WERI-Rb-1 (cell line): Measurements from ENCODE around the gene TMIGD1.

ENCODE experiments used
- DNase-seq: peaks from one replicate; pipeline ENCODE4 v3.0.0-alpha.2; 2020
- H3K27ac ChIP-seq: fragments of 250-450 bp; sonication (Bioruptor Pico); 2 replicates; pipeline ENCODE4 v1.5.1; 2020; ENCODE audit warnings: mild to moderate bottlenecking, moderate library complexity
- H3K27me3 ChIP-seq: fragments of 250-450 bp; sonication (Bioruptor Pico); 2 replicates; pipeline ENCODE4 v1.5.1; 2021; ENCODE audit warnings: mild to moderate bottlenecking, low read depth, moderate library complexity; ENCODE audit not compliant: insufficient read depth, severe bottlenecking
- H3K36me3 ChIP-seq: fragments of 250-450 bp; sonication (Bioruptor Pico); 2 replicates; pipeline ENCODE4 v1.5.1; 2020; ENCODE audit warnings: mild to moderate bottlenecking, moderate library complexity
- H3K4me3 ChIP-seq: 2 replicates; pipeline ENCODE4 v1.5.1; 2011; ENCODE audit warnings: low read depth, mild to moderate bottlenecking, control low read depth, low read length
- H3K9me3 ChIP-seq: fragments of 250-450 bp; sonication (Bioruptor Pico); 2 replicates; pipeline ENCODE4 v1.5.1; 2021; ENCODE audit warnings: mild to moderate bottlenecking, moderate library complexity; ENCODE audit not compliant: severe bottlenecking
- TF ChIP-seq, protein P1 (sequence below): IDR thresholded peaks from 2 replicates; pipeline ENCODE4 v1.5.1; 2011; ENCODE audit warnings: low read depth, mild to moderate bottlenecking, control low read depth, inconsistent platforms, low read length

The TMIGD1 gene

DNA sequence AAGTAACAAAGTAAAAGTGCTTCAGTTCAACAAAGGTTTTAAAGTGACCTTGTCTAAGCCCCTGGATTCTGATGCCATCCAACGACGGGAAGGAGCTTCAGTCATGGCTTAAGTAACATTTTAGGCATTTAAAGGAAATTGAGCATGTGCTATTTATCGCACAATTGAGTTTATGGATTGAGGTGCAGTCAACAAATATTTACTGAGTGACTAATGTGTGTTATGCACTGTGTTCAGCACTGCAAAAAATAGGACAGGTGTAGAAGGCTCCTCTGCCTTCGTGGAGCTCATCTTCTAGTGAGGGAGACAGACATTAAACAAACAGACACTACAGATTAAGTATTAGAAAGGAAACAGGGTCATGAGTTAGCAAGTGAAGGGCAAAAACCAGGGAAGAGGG lies 12.5 kb downstream of the TMIGD1 start:
- no peak overlapping the region for H3K27ac ChIP-seq
- H3K36me3 ChIP-seq: no peaks in the 10 kb centered on the region
- no peaks in the 10 kb centered on the region for H3K9me3 ChIP-seq
- no peak for DNase-seq
- no peaks in the 10 kb centered on the region for H3K27me3 ChIP-seq
- TF ChIP-seq, protein P1, sequence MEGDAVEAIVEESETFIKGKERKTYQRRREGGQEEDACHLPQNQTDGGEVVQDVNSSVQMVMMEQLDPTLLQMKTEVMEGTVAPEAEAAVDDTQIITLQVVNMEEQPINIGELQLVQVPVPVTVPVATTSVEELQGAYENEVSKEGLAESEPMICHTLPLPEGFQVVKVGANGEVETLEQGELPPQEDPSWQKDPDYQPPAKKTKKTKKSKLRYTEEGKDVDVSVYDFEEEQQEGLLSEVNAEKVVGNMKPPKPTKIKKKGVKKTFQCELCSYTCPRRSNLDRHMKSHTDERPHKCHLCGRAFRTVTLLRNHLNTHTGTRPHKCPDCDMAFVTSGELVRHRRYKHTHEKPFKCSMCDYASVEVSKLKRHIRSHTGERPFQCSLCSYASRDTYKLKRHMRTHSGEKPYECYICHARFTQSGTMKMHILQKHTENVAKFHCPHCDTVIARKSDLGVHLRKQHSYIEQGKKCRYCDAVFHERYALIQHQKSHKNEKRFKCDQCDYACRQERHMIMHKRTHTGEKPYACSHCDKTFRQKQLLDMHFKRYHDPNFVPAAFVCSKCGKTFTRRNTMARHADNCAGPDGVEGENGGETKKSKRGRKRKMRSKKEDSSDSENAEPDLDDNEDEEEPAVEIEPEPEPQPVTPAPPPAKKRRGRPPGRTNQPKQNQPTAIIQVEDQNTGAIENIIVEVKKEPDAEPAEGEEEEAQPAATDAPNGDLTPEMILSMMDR: no peak
- no peak overlapping the region for H3K4me3 ChIP-seq

DNA sequence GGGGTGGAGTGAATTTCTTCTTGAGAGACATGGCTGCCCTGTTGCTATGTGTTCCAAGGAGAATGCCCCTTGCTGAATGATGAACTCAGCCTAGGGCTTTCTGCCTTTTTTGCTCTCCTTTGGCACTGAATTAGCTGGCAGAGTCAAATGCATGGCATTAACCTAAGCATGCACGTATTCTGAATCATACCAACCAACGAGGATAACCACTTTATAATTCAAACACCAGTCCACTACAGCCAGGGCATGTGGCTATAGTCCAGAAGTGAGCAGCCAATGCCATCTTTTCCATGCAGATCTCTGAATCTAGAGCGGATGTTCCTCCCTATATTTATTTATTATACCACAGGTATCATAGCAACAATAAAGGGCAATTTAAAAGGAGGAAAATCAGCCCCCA lies 15.7 kb downstream of the TMIGD1 start:
- H3K4me3 ChIP-seq: no peak overlapping the region
- H3K27ac ChIP-seq: no peak overlapping the region
- TF ChIP-seq, protein P1: no peak
- H3K27me3 ChIP-seq: no peaks in the 10 kb centered on the region
- no peak for DNase-seq
- H3K36me3 ChIP-seq: no peaks in the 10 kb centered on the region
- H3K9me3 ChIP-seq: no peaks in the 10 kb centered on the region

DNA sequence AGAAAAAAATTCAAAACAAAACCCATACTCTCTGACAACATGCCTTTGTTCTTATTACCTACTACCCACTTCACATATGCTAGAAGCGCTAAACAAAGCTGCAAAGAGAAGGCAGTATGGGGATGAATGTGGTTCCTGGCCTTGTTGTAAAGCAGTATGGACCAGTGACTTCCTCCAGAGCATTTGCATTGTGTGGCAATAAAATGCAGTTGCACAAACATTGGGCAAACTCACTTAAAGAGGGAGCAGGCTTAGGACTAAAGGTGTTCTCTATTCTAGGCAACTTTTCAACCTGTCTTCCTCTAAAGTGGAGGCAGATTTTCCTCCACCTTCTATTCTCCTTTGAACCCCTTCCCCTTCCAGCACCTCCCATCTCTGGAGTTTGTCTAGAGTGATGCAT lies 17.1 kb downstream of the TMIGD1 start:
- TF ChIP-seq, protein P1: no peak
- no peak for DNase-seq

DNA sequence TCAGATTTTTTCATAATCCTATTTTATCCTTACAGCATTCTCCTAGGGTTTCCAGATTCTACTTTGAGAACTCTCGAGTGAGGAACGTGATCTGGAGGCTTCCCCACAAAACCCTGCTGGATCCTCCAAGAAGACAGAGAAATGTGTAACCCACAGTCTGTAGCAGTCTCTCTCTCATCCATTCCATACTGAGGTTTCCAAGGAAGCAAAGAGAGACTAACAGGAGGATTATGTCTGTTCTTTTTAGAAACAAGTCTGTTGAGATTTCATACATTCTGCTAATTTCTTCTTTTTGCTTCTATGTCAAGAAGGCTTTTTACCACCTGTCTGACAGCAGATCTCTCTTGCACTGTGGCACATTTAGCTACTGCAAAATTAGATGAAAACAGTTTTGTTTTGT lies 18.8 kb downstream of the TMIGD1 start:
- TF ChIP-seq, protein P1: no peak
- Histone ChIP-seq H3K27ac (no peak overlapping the region), H3K36me3 (no peaks in the 10 kb centered on the region), H3K4me3 (no peak overlapping the region), H3K9me3 (no peaks in the 10 kb centered on the region), H3K27me3 (no peaks in the 10 kb centered on the region)
- no peak for DNase-seq

More for the DNA sequence above, 17.1 kb downstream of the TMIGD1 start:
- Histone ChIP-seq H3K27ac (no peak overlapping the region), H3K36me3 (no peaks in the 10 kb centered on the region), H3K4me3 (no peak overlapping the region), H3K9me3 (no peaks in the 10 kb centered on the region), H3K27me3 (no peaks in the 10 kb centered on the region)

DNA sequence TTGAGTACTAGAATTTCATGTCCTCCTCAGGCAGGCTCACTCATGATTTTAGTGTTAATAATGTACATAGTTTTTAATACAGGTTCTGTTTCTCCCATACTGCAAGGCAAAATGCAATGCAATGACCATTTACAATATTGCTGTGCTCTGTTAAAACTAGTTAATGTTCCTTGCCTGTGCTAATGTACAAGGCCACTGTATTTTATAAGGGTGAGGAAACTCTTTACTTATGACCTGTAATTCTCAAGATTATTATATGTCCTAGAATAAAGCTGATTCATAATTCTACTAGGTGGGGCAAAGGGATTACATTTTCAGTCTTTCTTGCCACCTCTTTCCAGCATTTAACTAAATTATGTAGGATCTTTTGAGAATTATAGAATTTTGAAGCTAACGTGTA lies 19.4 kb downstream of the TMIGD1 start:
- H3K27me3 ChIP-seq: no peaks in the 10 kb centered on the region
- no peak overlapping the region for H3K27ac ChIP-seq
- H3K4me3 ChIP-seq: no peak overlapping the region

DNA sequence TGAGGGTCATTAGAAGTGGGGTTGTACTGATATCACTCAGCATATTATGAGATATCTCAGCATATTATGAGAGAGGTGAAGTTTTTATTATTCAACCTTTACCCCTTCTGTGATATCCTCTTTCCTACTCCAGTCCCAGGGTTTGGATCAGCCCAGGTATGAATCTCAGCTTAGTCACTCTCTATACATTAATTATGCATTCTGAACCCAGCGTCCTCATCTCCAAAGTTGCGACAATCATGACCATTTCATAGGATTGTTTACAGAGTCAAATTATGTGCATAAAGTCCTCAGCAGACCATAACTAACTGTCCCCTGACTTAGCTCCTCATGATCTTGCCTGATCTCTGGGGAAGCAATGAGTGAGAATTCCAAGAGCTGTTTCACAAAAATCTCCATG lies 21.6 kb downstream of the TMIGD1 start:
- TF ChIP-seq, protein P1: no peak
- no peaks in the 10 kb centered on the region for H3K27me3 ChIP-seq
- H3K9me3 ChIP-seq: no peaks in the 10 kb centered on the region
- no peaks in the 10 kb centered on the region for H3K36me3 ChIP-seq
- DNase-seq: no peak
- no peak overlapping the region for H3K4me3 ChIP-seq
- H3K27ac ChIP-seq: no peak overlapping the region

More for the DNA sequence above, 19.4 kb downstream of the TMIGD1 start:
- Histone ChIP-seq H3K9me3 (no peaks in the 10 kb centered on the region), H3K36me3 (no peaks in the 10 kb centered on the region)
- TF ChIP-seq, protein P1: no peak
- no peak for DNase-seq
